SK-N-SH (cell line): Measurements from ENCODE around the gene NNT.

Experiments used
- CHD2 ChIP-seq: fragments of 150-350 bp; IDR thresholded peaks from 2 replicates; pipeline ENCODE4 v1.6.1; 2018; ENCODE audit warnings: low read length; ENCODE audit not compliant: partially characterized antibody
- ELF1 ChIP-seq: IDR thresholded peaks from 2 replicates; pipeline ENCODE4 v1.4.0; 2012
- FOXM1 ChIP-seq: IDR thresholded peaks from 2 replicates; pipeline ENCODE4 v1.4.0; 2012; ENCODE audit warnings: low read depth, mild to moderate bottlenecking
- MEF2A ChIP-seq: IDR thresholded peaks from 2 replicates; pipeline ENCODE4 v1.4.0; 2012; ENCODE audit warnings: low read depth, borderline replicate concordance
- TAF1 ChIP-seq: IDR thresholded peaks from 2 replicates; pipeline ENCODE4 v1.6.1; 2012; ENCODE audit warnings: low read depth, mild to moderate bottlenecking, low read length, moderate library complexity, borderline replicate concordance
- YY1 ChIP-seq: IDR thresholded peaks from 2 replicates; pipeline ENCODE4 v1.4.0; 2012; ENCODE audit warnings: low read depth, mild to moderate bottlenecking
- TF ChIP-seq, protein P1 (sequence below): fragments of 200-600 bp; sonication (generic); IDR thresholded peaks from 2 replicates; pipeline ENCODE4 v1.6.1; 2017; ENCODE audit warnings: antibody characterized with exemption, mild to moderate bottlenecking, moderate library complexity

GRCh38 chr5:43554497-43554896, 48.5 kb upstream of the NNT start:
- TF ChIP-seq FOXM1 (no peak), CHD2 (no peak), ELF1 (no peak), MEF2A (no peak), YY1 (no peak), TAF1 (no peak)
- TF ChIP-seq, protein P1, sequence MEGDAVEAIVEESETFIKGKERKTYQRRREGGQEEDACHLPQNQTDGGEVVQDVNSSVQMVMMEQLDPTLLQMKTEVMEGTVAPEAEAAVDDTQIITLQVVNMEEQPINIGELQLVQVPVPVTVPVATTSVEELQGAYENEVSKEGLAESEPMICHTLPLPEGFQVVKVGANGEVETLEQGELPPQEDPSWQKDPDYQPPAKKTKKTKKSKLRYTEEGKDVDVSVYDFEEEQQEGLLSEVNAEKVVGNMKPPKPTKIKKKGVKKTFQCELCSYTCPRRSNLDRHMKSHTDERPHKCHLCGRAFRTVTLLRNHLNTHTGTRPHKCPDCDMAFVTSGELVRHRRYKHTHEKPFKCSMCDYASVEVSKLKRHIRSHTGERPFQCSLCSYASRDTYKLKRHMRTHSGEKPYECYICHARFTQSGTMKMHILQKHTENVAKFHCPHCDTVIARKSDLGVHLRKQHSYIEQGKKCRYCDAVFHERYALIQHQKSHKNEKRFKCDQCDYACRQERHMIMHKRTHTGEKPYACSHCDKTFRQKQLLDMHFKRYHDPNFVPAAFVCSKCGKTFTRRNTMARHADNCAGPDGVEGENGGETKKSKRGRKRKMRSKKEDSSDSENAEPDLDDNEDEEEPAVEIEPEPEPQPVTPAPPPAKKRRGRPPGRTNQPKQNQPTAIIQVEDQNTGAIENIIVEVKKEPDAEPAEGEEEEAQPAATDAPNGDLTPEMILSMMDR = no peak
